Calu3 (cell line): ENCODE results near the gene AIDA. TPM values are rescaled to one million over a fixed set of nuclear protein-coding genes. Genes with fewer than 3 reads are reported as not detected.
"Not testable (repeated sequence)": the region's sequence is repeated elsewhere in the genome, so short reads cannot be mapped to it uniquely, and the experiment has no call there.

Source experiments
- BruUV-seq: library from RNA; stranded (reverse); fragments of 400-500 nt; replicated peaks from 2 replicates; lab custom pipeline; 2021; lab: Mats Ljungman, UMichigan
- CTCF ChIA-PET: fragments of 300-600 bp; sonication (Branson Sonifier 250); formaldehyde crosslinking; loops from one replicate; lab custom pipeline; 2022; ENCODE audit warnings: antibody characterized with exemption; lab: Charles Lee
- DNase-seq: peaks from one replicate; pipeline ENCODE4 v3.0.0; 2022
- H3K27ac Mint-ChIP-seq: one replicate; pipeline ENCODE4 v1.8.0; 2022; ENCODE audit warnings: mixed read lengths; ENCODE audit not compliant: unreplicated experiment
- H3K27me3 Mint-ChIP-seq: one replicate; pipeline ENCODE4 v1.8.0; 2022; ENCODE audit warnings: mixed read lengths; ENCODE audit not compliant: unreplicated experiment
- H3K36me3 Mint-ChIP-seq: one replicate; pipeline ENCODE4 v1.8.0; 2022; ENCODE audit warnings: mild to moderate bottlenecking, moderate library complexity, mixed read lengths; ENCODE audit not compliant: insufficient read depth, unreplicated experiment
- H3K4me1 Mint-ChIP-seq: one replicate; pipeline ENCODE4 v1.8.0; 2022; ENCODE audit warnings: mild to moderate bottlenecking, low read depth, mixed read lengths; ENCODE audit not compliant: unreplicated experiment
- H3K4me3 Mint-ChIP-seq: one replicate; pipeline ENCODE4 v1.8.0; 2022; ENCODE audit warnings: mild to moderate bottlenecking, low read depth, moderate library complexity, mixed read lengths; ENCODE audit not compliant: unreplicated experiment
- H3K9me3 Mint-ChIP-seq: one replicate; pipeline ENCODE4 v1.8.0; 2022; ENCODE audit warnings: low read depth, mixed read lengths; ENCODE audit not compliant: unreplicated experiment
- CTCF ChIP-seq: fragments of 200-600 bp; IDR thresholded peaks from one replicate; pipeline ENCODE4 v1.8.0; 2022; ENCODE audit warnings: antibody characterized with exemption; ENCODE audit not compliant: unreplicated experiment
- intact Hi-C: fragments of 100-400 bp; cut with micrococcal nuclease; formaldehyde crosslinking; loops from one replicate; pipeline ENCODE4 v1.10.0; 2022; ENCODE audit not compliant: unreplicated experiment
- total RNA-seq: library from RNA; stranded (reverse); gene quantifications from 2 replicates; pipeline ENCODE4 v1.2.3, GENCODE V29; 2022

Gene AIDA
- total RNA-seq, 1 experiment from 2014 or later, result 46.2 TPM

- Mint-ChIP-seq H3K4me1 (no peaks in the 10 kb centered on the region), H3K27ac (no peak overlapping the region), H3K4me3 (no peak overlapping the region), H3K9me3 (no peaks in the 10 kb centered on the region), H3K27me3 (no peaks in the 10 kb centered on the region), H3K36me3 (no peaks in the 10 kb centered on the region)
- no peak for DNase-seq
- CTCF ChIA-PET, result no interaction called here
- intact Hi-C loops, result no loop called here
- no peak for TF ChIP-seq CTCF
- no TSS peak for BruUV-seq
These were observed 17.4 kb downstream of the AIDA start for GRCh38 chr1:222694927-222695326.

- H3K27ac Mint-ChIP-seq, result no peak overlapping the region
- no peak for DNase-seq
- no peaks in the 10 kb centered on the region for H3K9me3 Mint-ChIP-seq
- intact Hi-C loops, result no loop called here
- no peak for TF ChIP-seq CTCF
- no peaks in the 10 kb centered on the region for H3K27me3 Mint-ChIP-seq
- CTCF ChIA-PET, result no interaction called here
- no peaks in the 10 kb centered on the region for H3K4me1 Mint-ChIP-seq
- H3K36me3 Mint-ChIP-seq, result no peaks in the 10 kb centered on the region
- BruUV-seq, result no TSS peak
- no peak overlapping the region for H3K4me3 Mint-ChIP-seq
These were observed 21.3 kb downstream of the AIDA start for GRCh38 chr1:222691016-222691415.

- H3K4me3 Mint-ChIP-seq, result no peak overlapping the region
- no TSS peak for BruUV-seq
- intact Hi-C loops, result no loop called here
- H3K9me3 Mint-ChIP-seq, result no peaks in the 10 kb centered on the region
- H3K36me3 Mint-ChIP-seq, result peaks cover 6% of the 10 kb centered on the region
- DNase-seq, result no peak
- no peak overlapping the region for H3K27ac Mint-ChIP-seq
- CTCF ChIA-PET, result no interaction called here
- H3K4me1 Mint-ChIP-seq, result no peaks in the 10 kb centered on the region
- no peak for TF ChIP-seq CTCF
- no peaks in the 10 kb centered on the region for H3K27me3 Mint-ChIP-seq
These were observed 32.2 kb downstream of the AIDA start for GRCh38 chr1:222680080-222680479.

- TF ChIP-seq CTCF, result no peak
- Mint-ChIP-seq H3K4me1 (no peaks in the 10 kb centered on the region), H3K27me3 (no peaks in the 10 kb centered on the region), H3K27ac (no peak overlapping the region), H3K4me3 (no peak overlapping the region), H3K36me3 (peaks cover 20% of the 10 kb centered on the region), H3K9me3 (no peaks in the 10 kb centered on the region)
- intact Hi-C loops, result no loop called here
- BruUV-seq, result no TSS peak
- CTCF ChIA-PET, result no interaction called here
- no peak for DNase-seq
These were observed 42.2 kb downstream of the AIDA start for GRCh38 chr1:222670110-222670509.

- CTCF ChIA-PET, H3K4me3 Mint-ChIP-seq, H3K9me3 Mint-ChIP-seq, DNase-seq, H3K27me3 Mint-ChIP-seq, H3K4me1 Mint-ChIP-seq, intact Hi-C loops, H3K27ac Mint-ChIP-seq, BruUV-seq: not testable (repeated sequence)
- peaks cover 22% of the 10 kb centered on the region for H3K36me3 Mint-ChIP-seq
These were observed 43.2 kb downstream of the AIDA start for GRCh38 chr1:222669107-222669506.

GRCh38 chr1:222668184-222668583, 44.1 kb downstream of the AIDA start:
- DNase-seq, H3K4me3 Mint-ChIP-seq, BruUV-seq, intact Hi-C loops, H3K4me1 Mint-ChIP-seq, CTCF ChIA-PET, H3K27me3 Mint-ChIP-seq, H3K27ac Mint-ChIP-seq, H3K9me3 Mint-ChIP-seq: not testable (repeated sequence)
- H3K36me3 Mint-ChIP-seq, result peaks cover 18% of the 10 kb centered on the region
